HG02610 (cell line): ENCODE results near the gene MILR1.

Experiments
- ATAC-seq: cut with Tn5 transposase; IDR thresholded peaks from one replicate; pipeline ENCODE4 v1.9.1; 2021; ENCODE audit warnings: mild to moderate bottlenecking, moderate library complexity; ENCODE audit not compliant: unreplicated experiment

The MILR1 gene

GRCh38 chr17:64500862-64501765, 52.2 kb downstream of the MILR1 start:
- no peak for ATAC-seq

DNA sequence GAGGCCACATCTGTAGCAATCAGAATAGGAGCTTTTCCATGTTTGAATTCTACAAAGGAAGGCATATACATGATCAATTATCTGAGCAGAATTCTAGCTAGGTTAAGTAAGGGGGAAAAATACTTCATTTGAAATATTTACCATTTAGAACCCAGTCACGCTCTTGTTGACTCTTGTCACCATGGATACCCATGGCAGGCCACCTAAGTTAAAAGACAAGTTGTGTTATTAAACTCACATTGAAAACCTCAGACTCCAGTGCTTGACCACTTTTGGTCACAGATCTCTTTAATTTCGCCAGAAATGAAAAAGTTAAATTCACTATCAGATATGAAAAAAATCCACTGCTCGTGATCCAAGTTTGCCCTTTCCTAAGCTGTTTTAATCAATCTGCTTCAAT, 53.1 kb downstream of the MILR1 start:
- no peak for ATAC-seq

GRCh38 chr17:64502809-64503208, 53.9 kb downstream of the MILR1 start:
- ATAC-seq = no peak

GRCh38 chr17:64503341-64503740, 54.4 kb downstream of the MILR1 start:
- no peak for ATAC-seq

GRCh38 chr17:64503821-64504768, 55.2 kb downstream of the MILR1 start:
- ATAC-seq = no peak

GRCh38 chr17:64504769-64505339, 55.9 kb downstream of the MILR1 start:
- no peak for ATAC-seq

GRCh38 chr17:64505340-64506200, 56.7 kb downstream of the MILR1 start:
- no peak for ATAC-seq

DNA sequence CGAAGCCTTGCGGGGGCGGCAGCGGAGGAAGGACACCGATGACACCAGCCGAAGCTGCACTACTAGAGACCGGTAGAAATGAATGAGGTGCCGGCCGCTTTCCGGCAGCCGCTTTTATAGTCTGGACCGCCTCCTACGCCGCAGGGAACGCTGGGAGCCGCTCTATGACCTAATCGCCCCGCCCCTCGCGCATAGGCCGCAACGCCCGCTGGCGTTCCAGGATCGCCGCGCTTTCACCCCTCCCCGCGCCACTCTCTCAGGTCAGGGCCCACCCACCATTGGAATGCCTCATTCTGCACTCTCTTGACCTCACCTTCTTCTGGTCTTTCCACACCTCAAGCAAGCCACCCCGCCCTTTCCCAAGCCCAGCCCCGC, 57.3 kb downstream of the MILR1 start, which contains the start of gene DDX5:
Gene DDX5, minus strand, starts transcription at position 89 of the 375 bp plus-strand sequence. CDS start 170 bp downstream, outside the sequence.
- ATAC-seq = peak; percentile 56

DNA sequence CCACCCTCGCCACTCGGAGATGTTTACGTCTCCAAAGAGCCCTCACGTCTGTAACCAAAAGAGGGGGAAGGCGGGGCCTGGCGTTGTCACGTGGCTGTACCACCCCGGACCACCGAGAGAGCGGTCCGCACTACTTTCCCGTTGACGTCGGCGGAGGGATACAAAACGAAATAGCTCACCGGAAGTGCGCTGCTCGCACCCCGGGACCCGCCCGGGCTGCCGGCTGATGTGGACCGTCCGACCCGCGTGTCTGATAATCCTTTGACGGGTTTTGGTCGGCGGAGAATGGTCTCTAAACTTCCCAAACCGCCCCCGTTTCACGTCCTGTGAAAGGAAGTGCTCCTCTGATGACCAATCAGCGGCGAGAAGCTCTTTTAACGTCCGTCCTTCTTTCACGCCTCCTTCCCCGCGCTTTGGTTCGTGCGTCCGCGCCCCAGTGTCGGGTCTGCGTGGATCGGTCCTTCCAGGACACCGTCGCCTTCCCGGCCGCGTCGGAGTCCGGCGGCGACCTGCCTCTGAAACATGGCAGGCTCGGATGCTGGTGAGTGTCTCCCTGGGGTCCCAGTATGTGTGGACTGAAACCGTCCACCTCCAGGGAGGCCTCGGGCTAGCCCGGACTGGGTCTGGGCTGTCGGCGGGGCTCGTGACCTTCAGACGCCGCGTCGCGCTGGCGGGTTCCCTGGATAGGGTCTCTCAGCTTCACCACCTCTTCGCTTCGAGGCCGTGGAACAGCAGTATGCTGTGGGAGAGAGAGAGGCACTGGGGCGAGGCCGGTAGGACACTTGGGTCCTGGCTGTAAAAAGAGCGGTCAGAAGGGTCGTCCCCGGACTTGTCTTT, 57.9 kb downstream of the MILR1 start, which contains the start of gene CEP95:
Gene CEP95, plus strand, starts transcription at position 402 of the 837 bp plus-strand sequence. Its CDS starts 121 bp downstream, at position 523.
- peak; percentile 67 for ATAC-seq

- peak; percentile 23 for ATAC-seq
Measured at GRCh38 chr17:64507413-64507782, 58.5 kb downstream of the MILR1 start.

DNA sequence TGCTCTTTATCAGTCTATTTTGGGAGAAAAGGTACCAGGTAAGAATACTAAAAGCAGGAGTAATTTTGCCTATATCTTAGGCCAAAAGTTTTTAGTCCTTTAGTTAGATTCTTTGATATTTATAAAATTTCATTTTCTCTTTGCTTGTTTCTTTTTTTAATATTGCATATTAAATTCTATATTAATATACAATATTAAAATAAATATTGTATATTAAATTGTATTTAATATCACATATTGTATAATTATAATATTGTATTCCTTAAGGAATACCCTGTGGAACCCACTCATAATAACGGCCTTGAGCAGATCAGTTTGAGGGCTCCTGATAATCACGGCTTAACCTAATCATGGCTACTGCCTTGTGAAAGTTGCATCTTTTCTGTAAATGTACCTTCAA, 59.8 kb downstream of the MILR1 start:
- no peak for ATAC-seq

DNA sequence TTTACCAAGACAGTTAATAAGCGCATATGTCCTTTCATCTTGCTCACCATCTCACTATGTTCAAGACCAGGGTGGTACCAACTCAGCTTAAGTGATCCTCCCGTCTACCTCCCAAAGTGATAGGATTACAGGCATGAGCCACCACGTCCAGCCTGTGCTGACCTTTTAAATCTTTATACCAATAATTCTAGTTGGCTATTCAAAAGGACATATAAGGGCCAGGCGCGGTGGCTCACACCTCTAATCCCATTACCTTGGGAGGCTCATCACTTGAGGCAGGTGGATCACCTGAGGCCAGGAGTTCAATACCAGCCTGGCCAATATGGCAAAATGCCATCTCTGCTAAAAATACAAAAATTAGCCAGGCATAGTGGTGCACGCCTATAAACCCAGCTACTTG, 60.3 kb downstream of the MILR1 start:
- no peak for ATAC-seq

DNA sequence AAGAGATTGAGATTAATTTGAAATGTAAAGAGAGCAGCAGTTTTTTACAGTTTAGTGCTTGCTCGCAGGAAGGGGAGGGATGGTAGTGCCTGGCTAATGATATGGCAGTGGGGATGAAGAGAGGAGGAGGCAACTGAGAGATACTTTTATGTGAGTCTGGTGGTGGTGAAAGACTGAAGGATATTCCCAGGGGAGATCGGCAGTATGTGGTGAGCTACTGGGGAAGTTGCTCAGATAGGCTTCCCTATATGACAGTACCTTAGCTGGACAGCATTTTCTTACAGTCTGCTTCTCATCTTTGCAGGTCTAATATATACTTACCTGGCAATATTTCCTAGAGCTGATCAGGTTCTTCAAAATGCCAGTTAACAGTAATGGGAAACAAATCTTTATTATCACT, 66.5 kb downstream of the MILR1 start:
- ATAC-seq = no peak

- ATAC-seq = no peak
Measured at GRCh38 chr17:64515829-64516228, 66.9 kb downstream of the MILR1 start.
